Sigmoid colon (tissue), 7 donors: Measurements from ENCODE around the gene PSME3IP1. TPM values are rescaled to one million over a fixed set of nuclear protein-coding genes. Genes with fewer than 3 reads are reported as not detected.

Source experiments
- DNase-seq: peaks from one replicate; pipeline ENCODE4 v3.0.0-alpha.2; 2019
- H3K27ac ChIP-seq, 4 donors: fragments of 200-600 bp; sonication (generic); one replicate each; pipeline ENCODE4 v1.5.1; 2016 to 2019; ENCODE audit warnings: mild to moderate bottlenecking in 1 of 4
- H3K27me3 ChIP-seq, 3 donors: fragments of 200-600 bp; sonication (generic); one replicate each; pipeline ENCODE4 v1.5.1; 2019; ENCODE audit warnings: mild to moderate bottlenecking in 1 of 3
- H3K36me3 ChIP-seq, 4 donors: fragments of 200-600 bp; sonication (generic); one replicate each; pipeline ENCODE4 v1.5.1; 2016 to 2019
- H3K4me1 ChIP-seq, 4 donors: fragments of 200-600 bp; sonication (generic); one replicate each; pipeline ENCODE4 v1.5.1; 2017 to 2019
- H3K4me3 ChIP-seq, 4 donors: fragments of 200-600 bp; sonication (generic); one replicate each; pipeline ENCODE4 v1.5.1; 2017 to 2019; ENCODE audit warnings: mild to moderate bottlenecking in 2 of 4, moderate library complexity in 1 of 4
- H3K9me3 ChIP-seq, 4 donors: fragments of 200-600 bp in 3 of 4; sonication (generic) in 3 of 4; one replicate each; pipeline versions ENCODE4 v1.5.1 to v1.6.1; 2013 to 2019
- EP300 ChIP-seq, 4 donors: sonication (generic); formaldehyde crosslinking; IDR thresholded peaks; one replicate each; pipeline ENCODE4 v1.6.1; 2017; ENCODE audit warnings: antibody characterized with exemption in 4 of 4
- POLR2A ChIP-seq, 2 donors: fragments of 450-650 bp; IDR thresholded peaks; one replicate each; pipeline ENCODE4 v1.6.1; 2016; ENCODE audit warnings: antibody characterized with exemption in 2 of 2, mild to moderate bottlenecking in 2 of 2, moderate library complexity in 2 of 2
- POLR2AphosphoS5 ChIP-seq, 4 donors: sonication (generic); formaldehyde crosslinking; IDR thresholded peaks; one replicate each; pipeline ENCODE4 v1.6.1; 2017; ENCODE audit warnings: antibody characterized with exemption in 4 of 4
- WGBS, 2 donors: extraction: QIAGEN DNeasy Blood & Tissue Kit; methylation state at CpG; one replicate each; pipeline ENCODE4 v1.1.7; 2013; 5-methylcytosine and 5-hydroxymethylcytosine counted together
- intact Hi-C: fragments of 100-400 bp; cut with DNase I; formaldehyde crosslinking; loops from one replicate; pipeline ENCODE4 v1.15.1; 2023
- polyA plus RNA-seq, 3 donors: library from polyadenylated mRNA; stranded (reverse); fragments of 200-250 nt; gene quantifications; one replicate each; pipeline ENCODE4 v1.2.3, GENCODE V29; 2013
- total RNA-seq, 4 donors: library from RNA; depleted of rRNA; stranded (reverse); fragments of >200 nt; gene quantifications; one replicate each; pipeline ENCODE4 v1.1.0, GENCODE V29; 2016
- TF ChIP-seq, protein P1 (sequence below), 4 experiments: fragments of 450-650 bp in 3 of 4; fragments of 200-600 bp in 1 of 4; IDR thresholded peaks; one replicate each; pipeline ENCODE4 v1.5.1; 2016 to 2019; ENCODE audit warnings: antibody characterized with exemption in 4 of 4, mild to moderate bottlenecking in 3 of 4, moderate library complexity in 2 of 4
- donor health status: healthy with polysubstance abuse.
- donor health status: Bipolar disorder and iron deficiency.
- donor health status: healthy.

The PSME3IP1 gene
- total and polyA plus RNA-seq, 7 donors: 60.1 to 81.3 (median 73.9) TPM

DNA sequence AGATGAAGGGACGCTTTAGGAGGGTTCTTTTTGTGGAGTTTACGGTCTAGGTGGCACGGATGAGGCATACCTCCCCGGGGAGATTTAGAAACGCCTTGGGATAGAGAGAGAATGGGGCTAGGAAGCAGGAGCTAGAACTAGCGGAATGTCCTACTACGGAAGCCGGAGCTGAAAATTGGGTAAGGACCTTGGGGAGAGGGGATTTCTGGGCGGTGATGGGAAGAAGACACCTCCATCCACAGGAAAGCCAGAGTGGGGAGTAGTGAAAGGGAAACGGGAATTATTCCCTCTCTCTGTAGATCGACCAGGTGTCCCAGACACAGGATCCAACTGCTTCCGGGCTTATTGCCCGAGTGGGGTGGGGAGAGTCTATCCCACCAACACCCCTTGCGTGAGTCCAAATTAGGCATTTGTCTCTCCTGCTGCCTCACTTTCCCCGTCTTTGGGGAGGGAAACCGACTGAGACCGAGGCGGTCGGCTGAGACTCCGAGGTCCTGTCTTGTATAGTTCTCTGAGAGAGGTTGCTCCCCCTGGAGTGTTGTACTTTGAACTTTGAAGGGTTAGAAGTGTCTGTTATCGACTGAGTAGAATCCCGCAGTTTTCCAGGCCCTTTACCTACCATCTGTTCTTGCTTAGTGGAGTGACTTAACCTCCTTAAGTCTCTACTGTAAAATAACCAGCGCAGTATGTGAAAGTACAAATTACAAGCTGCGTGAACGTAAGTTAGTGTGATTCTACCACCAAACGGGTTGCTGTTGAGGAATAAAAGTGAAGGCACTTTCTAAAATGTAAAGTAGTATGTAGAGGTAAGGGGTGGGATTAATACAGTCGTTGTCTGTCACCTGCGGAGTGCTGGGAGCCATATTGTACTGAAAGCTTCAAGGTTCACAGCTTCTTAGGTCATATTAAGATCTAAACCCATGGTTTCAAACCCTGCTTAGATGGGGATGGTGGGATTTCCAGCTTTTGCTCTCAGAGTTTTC is 1.3 kb upstream of the PSME3IP1 start:
- no peak for DNase-seq
- TF ChIP-seq POLR2AphosphoS5 (IDR thresholded peaks at IDR 0.05): peak in 1 of 4 donors; percentile 28
- no peak for TF ChIP-seq EP300 (IDR thresholded peaks at IDR 0.05)
- TF ChIP-seq, protein P1, sequence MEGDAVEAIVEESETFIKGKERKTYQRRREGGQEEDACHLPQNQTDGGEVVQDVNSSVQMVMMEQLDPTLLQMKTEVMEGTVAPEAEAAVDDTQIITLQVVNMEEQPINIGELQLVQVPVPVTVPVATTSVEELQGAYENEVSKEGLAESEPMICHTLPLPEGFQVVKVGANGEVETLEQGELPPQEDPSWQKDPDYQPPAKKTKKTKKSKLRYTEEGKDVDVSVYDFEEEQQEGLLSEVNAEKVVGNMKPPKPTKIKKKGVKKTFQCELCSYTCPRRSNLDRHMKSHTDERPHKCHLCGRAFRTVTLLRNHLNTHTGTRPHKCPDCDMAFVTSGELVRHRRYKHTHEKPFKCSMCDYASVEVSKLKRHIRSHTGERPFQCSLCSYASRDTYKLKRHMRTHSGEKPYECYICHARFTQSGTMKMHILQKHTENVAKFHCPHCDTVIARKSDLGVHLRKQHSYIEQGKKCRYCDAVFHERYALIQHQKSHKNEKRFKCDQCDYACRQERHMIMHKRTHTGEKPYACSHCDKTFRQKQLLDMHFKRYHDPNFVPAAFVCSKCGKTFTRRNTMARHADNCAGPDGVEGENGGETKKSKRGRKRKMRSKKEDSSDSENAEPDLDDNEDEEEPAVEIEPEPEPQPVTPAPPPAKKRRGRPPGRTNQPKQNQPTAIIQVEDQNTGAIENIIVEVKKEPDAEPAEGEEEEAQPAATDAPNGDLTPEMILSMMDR (IDR thresholded peaks at IDR 0.05): no peak
- no peak for TF ChIP-seq POLR2A (IDR thresholded peaks at IDR 0.05)
- intact Hi-C loops: loop anchor here (1.0 to 10.0 kb wide), 5 partner anchors 57 to 348 kb away; partner anchors contain the start of genes CCDC102A, CPNE2 and HERPUD1
- H3K4me3 ChIP-seq: peak overlapping the region; percentile 88 to 99 (median 96)
- H3K27me3 ChIP-seq: no peaks in the 10 kb centered on the region
- peak overlapping the region; percentile 97 to 99 (median 98) for H3K27ac ChIP-seq
- no peaks in the 10 kb centered on the region for H3K36me3 ChIP-seq
- H3K9me3 ChIP-seq: no peaks in the 10 kb centered on the region
- peaks cover 0 to 66% (median 50%) of the 10 kb centered on the region in 4 donors for H3K4me1 ChIP-seq
- 1 to 2% methylated on average over 28 of the region's 28 CpGs for WGBS, 2 donors

DNA sequence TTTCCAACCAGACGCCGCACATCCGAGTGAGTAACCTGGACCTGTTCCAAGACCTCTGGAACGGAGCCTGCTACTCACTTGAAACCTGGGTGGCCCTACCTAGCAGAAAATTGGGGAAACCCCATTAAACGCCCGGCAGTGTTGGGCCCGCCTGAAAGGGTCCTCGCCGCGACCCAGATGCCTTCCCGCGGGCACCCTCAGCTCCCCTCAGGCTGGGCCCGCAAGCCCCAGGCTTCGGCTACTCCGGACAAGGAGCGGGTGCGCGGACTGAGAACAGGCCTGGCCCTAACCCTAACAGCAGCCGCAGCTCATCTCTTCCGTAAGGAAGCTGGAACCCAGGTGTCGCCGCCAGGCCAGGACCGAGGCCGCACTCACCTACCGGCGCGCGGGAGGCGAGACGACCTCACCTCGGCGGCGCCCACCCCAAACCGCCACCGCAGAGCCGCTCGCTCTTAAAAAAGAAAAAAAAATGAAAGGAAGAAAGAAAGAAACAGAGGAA is 344 bp downstream of the PSME3IP1 start:
- intact Hi-C loops: loop anchor here (5.0 to 10.0 kb wide), 4 partner anchors 93 to 349 kb away; partner anchors contain the start of genes CCDC102A, CPNE2 and HERPUD1
- Histone ChIP-seq H3K9me3 (no peaks in the 10 kb centered on the region), H3K4me1 (peaks cover 0 to 50% (median 35%) of the 10 kb centered on the region in 4 donors), H3K27me3 (no peaks in the 10 kb centered on the region), H3K36me3 (no peaks in the 10 kb centered on the region), H3K27ac (peak overlapping the region; percentile 93 to 99 (median 97)), H3K4me3 (peak overlapping the region; percentile 74 to 99 (median 92))
- DNase-seq: peak; percentile 82
- peak in 2 of 4 donors; percentile 10 to 14 for TF ChIP-seq POLR2AphosphoS5 (IDR thresholded peaks at IDR 0.05)
- TF ChIP-seq, protein P1 (IDR thresholded peaks at IDR 0.05): peak in 1 of 4 experiments; percentile 6
- TF ChIP-seq EP300 (IDR thresholded peaks at IDR 0.05): no peak
- TF ChIP-seq POLR2A (IDR thresholded peaks at IDR 0.05): no peak
- 0% methylated on average over 37 of the region's 37 CpGs for WGBS, 2 donors

DNA sequence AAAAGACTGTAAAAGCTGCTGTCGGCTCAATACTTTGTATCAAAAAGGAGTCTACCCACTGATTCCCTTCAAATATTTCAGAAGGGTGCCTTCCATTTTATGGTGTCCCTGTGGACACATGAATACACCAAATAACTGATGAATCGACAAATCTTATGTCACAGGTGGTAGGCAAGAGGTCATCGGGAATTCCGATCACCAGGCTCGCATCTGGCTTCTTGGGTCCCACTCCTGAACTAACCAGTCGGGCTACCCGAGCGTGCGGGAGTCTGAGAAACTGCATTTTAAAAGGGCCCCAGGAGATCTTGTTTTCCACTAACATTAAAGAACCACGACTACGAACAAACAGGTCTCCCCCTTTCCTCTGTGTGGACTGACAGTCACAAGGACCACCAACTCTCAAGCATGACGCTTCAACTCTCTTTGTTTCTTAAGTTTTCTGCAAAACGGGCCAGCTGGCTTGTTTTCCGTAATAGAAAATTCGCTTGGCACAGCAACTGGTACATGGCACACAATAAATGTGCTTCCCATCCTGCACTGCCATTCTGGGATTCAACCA is 873 bp downstream of the PSME3IP1 start:
- Histone ChIP-seq H3K36me3 (no peaks in the 10 kb centered on the region), H3K9me3 (no peaks in the 10 kb centered on the region), H3K4me3 (peak overlapping the region; percentile 74 to 99 (median 92)), H3K27me3 (no peaks in the 10 kb centered on the region), H3K27ac (peak overlapping the region; percentile 93 to 99 (median 97)), H3K4me1 (peaks cover 0 to 44% (median 29%) of the 10 kb centered on the region in 4 donors)
- 10 to 25% methylated on average over 15 of the region's 15 CpGs for WGBS, 2 donors
- no peak for DNase-seq
- intact Hi-C loops: loop anchor here (5.0 to 10.0 kb wide), 4 partner anchors 93 to 350 kb away; partner anchors contain the start of genes CCDC102A, CPNE2 and HERPUD1
- no peak for TF ChIP-seq EP300 (IDR thresholded peaks at IDR 0.05)
- no peak for TF ChIP-seq POLR2AphosphoS5 (IDR thresholded peaks at IDR 0.05)
- TF ChIP-seq POLR2A (IDR thresholded peaks at IDR 0.05): no peak
- TF ChIP-seq, protein P1 (IDR thresholded peaks at IDR 0.05): no peak

DNA sequence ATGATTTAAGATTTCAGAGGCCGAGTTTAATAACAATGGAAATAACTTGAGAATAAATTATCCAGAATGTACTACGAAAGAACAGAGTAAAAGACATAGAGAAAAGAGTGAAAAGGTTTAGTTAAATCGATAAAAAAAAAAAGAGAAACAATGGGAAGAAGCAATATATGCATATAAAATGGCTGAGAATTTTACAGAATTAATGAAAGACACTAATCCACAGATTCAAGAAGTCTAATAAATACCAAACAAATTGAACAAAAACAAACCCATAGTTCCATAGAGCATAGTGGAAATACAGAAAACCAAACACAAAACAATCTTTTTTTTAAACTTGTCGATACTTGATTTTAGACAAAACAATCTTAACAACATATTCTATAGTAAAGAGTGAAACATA is 1.7 kb downstream of the PSME3IP1 start:
- WGBS, 2 donors: 94 to 95% methylated on average over 4 of the region's 4 CpGs
- H3K27ac ChIP-seq: no peak overlapping the region
- no peaks in the 10 kb centered on the region for H3K36me3 ChIP-seq
- no peak overlapping the region for H3K4me3 ChIP-seq
- H3K27me3 ChIP-seq: no peaks in the 10 kb centered on the region
- peaks cover 0 to 39% (median 27%) of the 10 kb centered on the region in 4 donors for H3K4me1 ChIP-seq
- no peak for DNase-seq
- TF ChIP-seq, protein P1 (IDR thresholded peaks at IDR 0.05): no peak
- TF ChIP-seq EP300 (IDR thresholded peaks at IDR 0.05): no peak
- TF ChIP-seq POLR2AphosphoS5 (IDR thresholded peaks at IDR 0.05): no peak
- no peak for TF ChIP-seq POLR2A (IDR thresholded peaks at IDR 0.05)
- intact Hi-C loops: loop anchor here (10.0 kb wide), 1 partner anchor 351 kb away; the partner anchor contains the start of gene CCDC102A
- H3K9me3 ChIP-seq: no peaks in the 10 kb centered on the region
